Measurements from ENCODE around the gene HYAL2. TPM values are rescaled to one million over a fixed set of nuclear protein-coding genes. Genes with fewer than 3 reads are reported as not detected.
A peak's percentile ranks its signal among the peaks of the same experiment; 100 is the strongest.

HYAL2 gene
- total and polyA plus RNA-seq, 10 of the 15 experiments (the other 5 are each of a cell fraction or from before 2014, with no cell fraction given) = 0.06 to 21.8 (median 12.7) TPM

DNA sequence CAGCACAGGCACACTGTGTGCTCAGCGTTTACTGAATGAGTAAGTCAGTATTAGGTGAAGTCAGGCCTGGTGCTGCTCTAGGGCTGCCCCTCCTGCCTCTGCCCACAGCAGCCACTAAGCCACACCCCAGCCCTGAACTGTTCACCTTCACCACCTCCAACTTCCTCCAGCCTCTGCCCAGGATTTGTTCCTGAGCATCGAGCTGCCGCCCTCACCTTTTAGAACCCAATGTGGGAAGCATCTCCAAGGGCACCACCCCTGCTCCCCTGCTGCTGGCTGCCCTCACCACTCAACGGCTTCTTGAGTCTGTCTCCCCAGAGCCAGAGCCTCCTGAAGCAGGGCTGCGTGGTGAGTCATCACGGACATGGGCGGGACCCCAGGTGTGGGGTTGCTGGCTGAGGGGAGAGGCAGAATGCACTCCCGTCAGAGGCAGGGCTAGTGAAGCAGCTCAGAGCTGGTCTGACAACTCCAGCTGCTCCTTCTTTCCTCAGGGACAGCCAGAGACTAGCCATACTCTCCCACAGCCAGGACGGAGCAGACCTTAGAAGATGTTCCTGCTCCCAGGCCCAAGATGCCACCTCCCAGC, 5.8 kb downstream of the HYAL2 start:
- RAD21 ChIA-PET (ENCODE audit: unreplicated experiment) = interaction anchor here (0.9 kb wide), 1 partner anchor 17 kb away, joined by 3 read pairs; the partner anchor contains the start of genes HYAL3 and NAA80
- Histone ChIP-seq H3K27ac (ENCODE audit: control insufficient read depth, insufficient read depth) (no peak overlapping the region), H2AFZ (ENCODE audit: control insufficient read depth, low read depth, low read length) (no peak overlapping the region), H4K20me1 (ENCODE audit: control insufficient read depth, insufficient read depth) (no peaks in the 10 kb centered on the region), H3K36me3 (ENCODE audit: control insufficient read depth in 2 of 2, insufficient read depth in 2 of 2, low read length in 1 of 2) (peaks cover 0 to 2% of the 10 kb centered on the region in 2 experiments; a peak in 1 of 4 replicates), H3K27me3 (replicated peaks in 1 of 2; ENCODE audit: control insufficient read depth in 2 of 2, insufficient read depth in 2 of 2, low read length in 1 of 2) (no peaks in the 10 kb centered on the region), H3K79me2 (ENCODE audit: control insufficient read depth, insufficient read depth, low read length) (peaks cover 5% of the 10 kb centered on the region), H3K4me2 (ENCODE audit: control insufficient read depth, insufficient read depth) (no peak overlapping the region), H3K9ac (ENCODE audit: control insufficient read depth, insufficient read depth, low read length) (no peak overlapping the region), H3K4me1 (ENCODE audit: control insufficient read depth, insufficient read depth, low read length) (peaks cover 18% of the 10 kb centered on the region), H3K4me3 (no peak overlapping the region), H3K9me3 (replicated peaks; ENCODE audit: control insufficient read depth, insufficient read depth, low read length) (no peaks in the 10 kb centered on the region)
- intact Hi-C loops (cut with micrococcal nuclease; ENCODE audit: unreplicated experiment) (no loop called here), in situ Hi-C loops (cut with MboI) (no loop called here)
- FAIRE-seq = peak; percentile 47
- POLR2A ChIA-PET = interaction anchor here (0.6 to 1.6 kb wide), 5 partner anchors 10 to 322 kb away, joined by 3 to 7 read pairs (median 5); partner anchors contain the start of genes HYAL3 and NAA80
- no peak for DNase-seq (ENCODE audit: low read depth, low spot score)
- peak; percentile 54 for ATAC-seq
- SMC1A ChIA-PET (ENCODE audit: uncharacterized antibody, unreplicated experiment) = interaction anchor here (0.7 to 1.3 kb wide), 3 partner anchors 17 to 44 kb away, joined by 3 to 4 read pairs (median 3); no protein-coding TSS in a partner anchor
- no TSS peak for BruUV-seq (replicated peaks)
- WGBS (ENCODE audit: insufficient coverage, insufficient replicate concordance, low lambda C conversion rate, missing lambda C conversion rate) = 25% methylated on average over 9 of the region's 9 CpGs
- TF ChIP-seq RCOR1 (conservative IDR thresholded peaks at IDR 0.05; ENCODE audit: low read depth, low read length) (no peak), HDAC2 (IDR thresholded peaks at IDR 0.05) (no peak), DPF2 (IDR thresholded peaks at IDR 0.05) (0 out of 2 replicates have a peak, but pooled peaks have one; percentile 23), RBBP5 (conservative IDR thresholded peaks at IDR 0.05) (no peak)
- CTCF ChIA-PET = no interaction called here

DNA sequence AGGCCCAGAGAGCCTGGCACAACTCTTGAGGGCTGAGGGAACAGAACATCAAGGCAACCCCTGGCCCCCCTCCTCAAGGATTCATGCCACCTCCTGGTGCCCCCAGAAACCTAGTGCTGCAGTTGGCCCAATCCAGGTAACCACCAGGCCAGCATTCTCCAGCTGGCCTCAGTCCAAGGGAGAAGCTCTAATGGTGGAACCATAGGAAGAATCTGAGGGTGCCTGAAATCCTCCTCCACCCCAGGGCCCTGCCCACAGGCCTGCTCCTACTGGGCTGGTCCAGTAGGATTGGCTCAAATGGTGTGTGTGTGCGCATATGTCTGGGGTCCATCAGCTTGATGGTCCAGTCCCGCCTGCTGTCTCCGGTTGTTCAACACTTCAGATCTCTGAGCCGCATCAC, 7.7 kb downstream of the HYAL2 start:
- 98% methylated on average over 4 of the region's 4 CpGs for WGBS (ENCODE audit: insufficient coverage, insufficient replicate concordance, low lambda C conversion rate, missing lambda C conversion rate)
- no peak overlapping the region for H3K9ac ChIP-seq (ENCODE audit: control insufficient read depth, insufficient read depth, low read length)
- no peaks in the 10 kb centered on the region for H3K79me2 ChIP-seq (ENCODE audit: control insufficient read depth, insufficient read depth, low read length)
- DNase-seq (ENCODE audit: low read depth, low spot score) (no peak), FAIRE-seq (no peak), ATAC-seq (no peak)
- POLR2A ChIA-PET = interaction anchor here (0.7 kb wide), 1 partner anchor 8 kb away, joined by 5 read pairs; no protein-coding TSS in a partner anchor
- SMC1A ChIA-PET (ENCODE audit: uncharacterized antibody, unreplicated experiment) = no interaction called here
- peaks cover 0 to 2% of the 10 kb centered on the region in 2 experiments; a peak in 1 of 4 replicates for H3K36me3 ChIP-seq (ENCODE audit: control insufficient read depth in 2 of 2, insufficient read depth in 2 of 2, low read length in 1 of 2)
- in situ Hi-C loops (cut with MboI) = no loop called here
- no peaks in the 10 kb centered on the region for H3K9me3 ChIP-seq (replicated peaks; ENCODE audit: control insufficient read depth, insufficient read depth, low read length)
- H3K27ac ChIP-seq (ENCODE audit: control insufficient read depth, insufficient read depth) = no peak overlapping the region
- no peak overlapping the region for H2AFZ ChIP-seq (ENCODE audit: control insufficient read depth, low read depth, low read length)
- CTCF ChIA-PET = interaction anchor here (0.6 to 1.7 kb wide), 2 partner anchors 9 kb away, joined by 3 to 8 read pairs; no protein-coding TSS in a partner anchor
- RAD21 ChIA-PET (ENCODE audit: unreplicated experiment) = no interaction called here
- intact Hi-C loops (cut with micrococcal nuclease; ENCODE audit: unreplicated experiment) = no loop called here
- no peak overlapping the region for H3K4me3 ChIP-seq
- H3K27me3 ChIP-seq (replicated peaks in 1 of 2; ENCODE audit: control insufficient read depth in 2 of 2, insufficient read depth in 2 of 2, low read length in 1 of 2) = no peaks in the 10 kb centered on the region
- no TSS peak for BruUV-seq (replicated peaks)
- no peak overlapping the region for H3K4me2 ChIP-seq (ENCODE audit: control insufficient read depth, insufficient read depth)
- H3K4me1 ChIP-seq (ENCODE audit: control insufficient read depth, insufficient read depth, low read length) = peaks cover 8% of the 10 kb centered on the region
- H4K20me1 ChIP-seq (ENCODE audit: control insufficient read depth, insufficient read depth) = no peaks in the 10 kb centered on the region
- no peak for TF ChIP-seq RBBP5 (conservative IDR thresholded peaks at IDR 0.05)
- TF ChIP-seq CREM (IDR thresholded peaks at IDR 0.05; ENCODE audit: low read depth) = no peak
- no peak for TF ChIP-seq ZNF207 (IDR thresholded peaks at IDR 0.05; ENCODE audit: borderline replicate concordance)
- no peak for TF ChIP-seq ZBED1 (IDR thresholded peaks at IDR 0.05; ENCODE audit: borderline replicate concordance)
- TF ChIP-seq, protein P1, sequence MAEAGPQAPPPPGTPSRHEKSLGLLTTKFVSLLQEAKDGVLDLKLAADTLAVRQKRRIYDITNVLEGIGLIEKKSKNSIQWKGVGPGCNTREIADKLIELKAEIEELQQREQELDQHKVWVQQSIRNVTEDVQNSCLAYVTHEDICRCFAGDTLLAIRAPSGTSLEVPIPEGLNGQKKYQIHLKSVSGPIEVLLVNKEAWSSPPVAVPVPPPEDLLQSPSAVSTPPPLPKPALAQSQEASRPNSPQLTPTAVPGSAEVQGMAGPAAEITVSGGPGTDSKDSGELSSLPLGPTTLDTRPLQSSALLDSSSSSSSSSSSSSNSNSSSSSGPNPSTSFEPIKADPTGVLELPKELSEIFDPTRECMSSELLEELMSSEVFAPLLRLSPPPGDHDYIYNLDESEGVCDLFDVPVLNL (IDR thresholded peaks at IDR 0.05; ENCODE audit: low read depth, low read length) = no peak
- no peak for TF ChIP-seq SMAD5 (IDR thresholded peaks at IDR 0.05; ENCODE audit: low read depth)
- no peak for TF ChIP-seq ASH2L (IDR thresholded peaks at IDR 0.05; ENCODE audit: borderline replicate concordance, low read depth)
- no peak for TF ChIP-seq GABPA (IDR thresholded peaks at IDR 0.05; ENCODE audit: low read depth)
- TF ChIP-seq FOXM1 (IDR thresholded peaks at IDR 0.05; ENCODE audit: low read depth, low read length) = no peak
- no peak for TF ChIP-seq CHD2 (IDR thresholded peaks at IDR 0.05; ENCODE audit: borderline replicate concordance, low read depth, low read length)
- TF ChIP-seq STAT1 (conservative IDR thresholded peaks at IDR 0.05) = no peak
- TF ChIP-seq IRF4 (IDR thresholded peaks at IDR 0.05; ENCODE audit: low read depth, low read length) = no peak
- TF ChIP-seq CBX5 (IDR thresholded peaks at IDR 0.05; ENCODE audit: low read depth) = no peak
- no peak for TF ChIP-seq CHD4 (IDR thresholded peaks at IDR 0.05)
